BJ (cell line): ENCODE results near the gene IFNA2. TPM values are rescaled to one million over a fixed set of nuclear protein-coding genes. Genes with fewer than 3 reads are reported as not detected.
"Not testable (repeated sequence)": the region's sequence is repeated elsewhere in the genome, so short reads cannot be mapped to it uniquely, and the experiment has no call there.

Experiments
- CTCF ChIA-PET: fragments of 350-600 bp; formaldehyde crosslinking; extraction: SDS; loops from one replicate; lab custom pipeline; 2021; ENCODE audit warnings: antibody characterized with exemption, inconsistent platforms; lab: Yijun Ruan, JAX
- POLR2A ChIA-PET: fragments of 300-600 bp; sonication (Branson Sonifier 250); formaldehyde crosslinking; extraction: SDS; loops from one replicate; lab custom pipeline; 2021; ENCODE audit warnings: antibody characterized with exemption; lab: Charles Lee
- DNase-seq: peaks from one replicate; pipeline ENCODE4 v3.0.0-alpha.2; 2011; ENCODE audit warnings: low read depth
- H3K27me3 ChIP-seq: 2 replicates; pipeline ENCODE4 v1.6.0; 2011; ENCODE audit warnings: low read length; ENCODE audit not compliant: control insufficient read depth, insufficient read depth
- H3K36me3 ChIP-seq: 2 replicates; pipeline ENCODE4 v1.5.1; 2011; ENCODE audit warnings: low read length; ENCODE audit not compliant: control insufficient read depth, insufficient read depth
- H3K4me3 ChIP-seq: 2 replicates; pipeline ENCODE4 v1.5.1; 2011; ENCODE audit warnings: low read depth, mild to moderate bottlenecking, control low read depth, low read length
- CTCF ChIP-seq: IDR thresholded peaks from 2 replicates; pipeline ENCODE4 v1.5.1; 2011; ENCODE audit warnings: low read depth, mild to moderate bottlenecking, control low read depth, inconsistent platforms, low read length, moderate library complexity; ENCODE audit not compliant: insufficient read depth
- polyA plus RNA-seq: library from polyadenylated mRNA; depleted of rRNA; stranded (reverse); fragments of >200 nt; gene quantifications from 2 replicates; pipeline ENCODE4 v1.2.3, GENCODE V29; 2011

IFNA2 gene
- polyA plus RNA-seq, 1 experiment, result not detected

- H3K4me3 ChIP-seq, result no peak overlapping the region
- TF ChIP-seq CTCF, result no peak
- ChIA-PET CTCF (interaction anchor here (1.1 to 6.8 kb wide), 2 partner anchors 14 to 16 kb away, joined by 4 to 33 read pairs; no protein-coding TSS in a partner anchor), POLR2A (interaction anchor here (0.6 kb wide), 1 partner anchor 178 kb away, joined by 11 read pairs; no protein-coding TSS in a partner anchor)
- H3K36me3 ChIP-seq, result no peaks in the 10 kb centered on the region
- H3K27me3 ChIP-seq, result peaks cover 7% of the 10 kb centered on the region
- DNase-seq, result no peak
These were observed 3.5 kb downstream of the IFNA2 start for GRCh38 chr9:21381448-21382339.

- POLR2A ChIA-PET, H3K27me3 ChIP-seq, H3K4me3 ChIP-seq, DNase-seq, H3K36me3 ChIP-seq: not testable (repeated sequence)
- CTCF ChIA-PET, result interaction anchor here (1.5 kb wide), 1 partner anchor 25 kb away, joined by 6 read pairs; no protein-coding TSS in a partner anchor
These were observed 13.7 kb downstream of the IFNA2 start for GRCh38 chr9:21371467-21371866.

- ChIA-PET POLR2A (no interaction called here), CTCF (no interaction called here)
- no peak for DNase-seq
- H3K27me3 ChIP-seq, result peaks cover 2% of the 10 kb centered on the region; the same call in 1 of the 2 replicates
- no peak within 1 kb of the TSS for H3K4me3 ChIP-seq
- TF ChIP-seq CTCF, result no peak
- H3K36me3 ChIP-seq, result no peaks in the 10 kb centered on the region
These were observed 17.2 kb downstream of the IFNA2 start, which contains the start of gene IFNA13 for GRCh38 chr9:21367957-21368356. IFNA13 (minus strand) TSS chr9:21368057; CDS start chr9:21368010, 47 bp downstream.

GRCh38 chr9:21367169-21367568, 18.0 kb downstream of the IFNA2 start:
- H3K4me3 ChIP-seq, POLR2A ChIA-PET, DNase-seq, H3K36me3 ChIP-seq, H3K27me3 ChIP-seq, CTCF ChIA-PET: not testable (repeated sequence)

- H3K36me3 ChIP-seq, result no peaks in the 10 kb centered on the region
- DNase-seq, result no peak
- no peak overlapping the region for H3K4me3 ChIP-seq
- TF ChIP-seq CTCF, result no peak
- 0 out of 2 replicates have a peak, but pooled peaks cover 2% of the 10 kb centered on the region for H3K27me3 ChIP-seq
- POLR2A ChIA-PET, result no interaction called here
- CTCF ChIA-PET, result no interaction called here
These were observed 22.9 kb downstream of the IFNA2 start for GRCh38 chr9:21362287-21362686.
